ENCODE measurements around the gene SPINK7. TPM values are rescaled to one million over a fixed set of nuclear protein-coding genes. Genes with fewer than 3 reads are reported as not detected.

Gene SPINK7
- polyA plus RNA-seq, 1 donor, result 0.35 TPM

DNA sequence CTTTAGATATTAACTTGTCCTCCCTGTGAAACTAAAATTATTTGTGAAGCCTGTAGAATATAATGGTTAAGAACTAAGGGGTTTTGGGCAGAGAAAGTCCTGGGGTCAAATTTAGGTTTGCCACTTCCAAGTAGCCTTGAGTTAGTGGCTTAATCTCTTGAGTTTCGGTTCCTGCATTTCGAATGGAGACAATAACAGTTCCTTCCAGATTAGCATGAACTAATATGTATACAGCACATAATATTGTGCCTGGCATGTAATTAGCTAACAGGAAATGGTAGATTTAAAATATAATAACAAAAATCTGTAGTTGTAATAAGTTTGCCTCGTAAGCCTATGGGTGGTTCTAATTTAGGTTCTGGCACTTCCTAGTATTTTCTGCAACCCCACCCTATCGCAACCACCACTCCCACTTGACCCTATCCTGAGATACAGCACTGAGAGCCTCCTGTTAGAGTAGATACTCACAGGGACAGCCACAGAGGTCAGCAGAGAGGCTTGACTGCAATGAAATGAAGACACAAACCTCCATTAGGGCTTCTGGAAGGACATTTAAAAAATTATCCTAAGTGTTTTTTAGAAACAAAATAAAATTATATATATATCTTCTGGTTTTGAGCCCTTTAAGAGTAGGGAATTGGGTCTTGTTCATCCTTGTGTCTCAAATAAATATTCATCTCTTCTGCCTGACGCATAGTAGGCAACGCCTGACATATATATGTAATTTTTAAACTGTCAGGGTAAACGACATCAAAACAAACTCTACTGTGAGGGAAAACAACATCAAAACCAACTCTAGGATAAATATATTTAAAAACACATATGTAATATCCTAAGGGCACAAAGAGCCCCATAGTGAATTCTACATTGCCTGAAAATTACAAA is 31.6 kb downstream of the SPINK7 start:
- no peak for DNase-seq

DNA sequence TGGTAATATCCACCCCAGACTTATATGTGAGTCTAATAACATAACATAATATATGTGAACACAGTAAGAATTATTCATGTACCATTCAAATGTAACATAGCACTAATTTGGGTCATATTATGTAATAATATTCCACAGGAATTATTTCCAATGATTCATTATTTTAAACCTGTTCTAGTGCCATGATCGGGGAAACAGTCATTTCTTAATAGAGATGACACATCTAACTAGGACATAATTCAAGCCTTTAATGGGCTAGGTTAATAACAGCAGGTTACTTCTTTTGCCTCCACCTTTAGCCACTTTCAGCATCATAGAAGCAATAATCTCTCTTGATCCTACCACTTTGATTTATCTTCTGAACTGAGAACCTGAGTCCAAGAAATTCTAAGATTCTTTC is 35.5 kb downstream of the SPINK7 start:
- DNase-seq, result no peak

DNA sequence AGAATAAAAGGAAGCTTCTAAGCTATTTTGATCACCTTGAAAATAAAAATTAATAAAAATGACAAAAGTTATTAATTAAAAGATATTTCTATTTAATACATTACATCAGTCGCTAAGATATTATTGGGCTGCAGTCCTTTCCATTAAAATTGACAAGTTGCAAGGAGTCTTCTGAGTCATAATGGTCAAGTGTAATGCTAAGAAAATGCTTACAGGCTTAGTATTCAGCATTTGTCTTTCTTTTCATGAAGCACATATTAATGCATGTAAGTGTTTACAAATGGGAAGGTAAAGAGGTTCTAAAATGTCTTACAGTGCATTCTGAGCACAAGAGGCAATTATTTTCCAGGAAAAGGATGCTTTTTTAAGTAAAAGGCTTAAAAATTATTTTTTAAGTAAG is 40.5 kb downstream of the SPINK7 start:
- no peak for DNase-seq

DNA sequence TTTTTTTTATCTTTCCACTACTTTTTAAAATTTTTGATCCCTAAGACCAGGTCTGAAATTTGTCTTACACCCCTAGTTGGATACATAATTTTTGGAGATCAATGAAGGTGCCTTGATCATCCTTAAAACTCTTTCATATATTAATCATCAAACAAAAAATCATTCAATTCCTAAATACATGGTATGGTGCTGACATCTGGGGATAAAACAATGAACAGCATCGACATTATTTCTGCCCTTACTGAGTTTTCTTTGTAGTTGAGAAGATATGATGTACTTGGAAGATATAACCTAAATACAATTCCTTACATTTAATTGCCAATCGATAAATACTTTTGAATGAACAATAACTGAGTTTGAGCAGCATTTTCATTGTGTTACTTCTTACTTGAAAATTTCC is 41.4 kb downstream of the SPINK7 start:
- no peak for DNase-seq

DNA sequence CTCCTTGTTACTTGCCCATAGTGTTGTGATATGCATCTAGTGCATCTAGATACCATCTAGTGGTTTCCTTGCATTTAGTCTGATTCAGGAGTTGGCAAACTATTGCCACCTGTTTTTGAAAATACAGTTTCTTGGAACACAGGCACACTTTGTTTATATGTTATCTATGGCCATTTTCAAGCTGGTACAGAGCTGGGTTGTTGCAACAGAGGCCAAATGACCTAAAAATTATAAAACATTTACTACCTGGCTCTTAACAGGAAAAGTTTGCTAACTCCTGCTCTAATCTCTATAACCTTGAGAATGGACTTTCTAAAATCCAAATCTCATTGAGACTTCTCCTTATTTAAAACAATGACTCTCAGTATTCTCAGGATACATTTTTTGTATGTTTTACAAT is 52.1 kb downstream of the SPINK7 start:
- no peak for DNase-seq

Other genes starting within 250 kb of the SPINK7 start
- gene SPINK5, start 248.4 kb upstream of the SPINK7 start, polyA plus RNA-seq (ENCODE audit: insufficient read length), result 0.67 TPM
- not detected for gene SPINK14, start 143.9 kb upstream of the SPINK7 start, polyA plus RNA-seq (ENCODE audit: insufficient read length)
- not detected for gene SPINK6, start 109.4 kb upstream of the SPINK7 start, polyA plus RNA-seq (ENCODE audit: insufficient read length)
- gene MARCOL, start 73.9 kb upstream of the SPINK7 start, polyA plus RNA-seq (ENCODE audit: insufficient read length), result not detected
- gene SPINK13, start 43.6 kb upstream of the SPINK7 start, polyA plus RNA-seq (ENCODE audit: insufficient read length), result 1.1 TPM
- 0.55 TPM for gene SPINK9, start 23.1 kb downstream of the SPINK7 start, polyA plus RNA-seq (ENCODE audit: insufficient read length)
- 54.6 TPM for gene FBXO38, start 71.5 kb downstream of the SPINK7 start, polyA plus RNA-seq (ENCODE audit: insufficient read length)

Data from left kidney (tissue), 2 donors.